ENCODE measurements around the gene MYO7A. TPM values are rescaled to one million over a fixed set of nuclear protein-coding genes. Genes with fewer than 3 reads are reported as not detected.

The MYO7A gene
- total and polyA plus RNA-seq, 2 of the 4 experiments (the other 2 are of a cell fraction), result 0.02 TPM; not detected in 1

DNA sequence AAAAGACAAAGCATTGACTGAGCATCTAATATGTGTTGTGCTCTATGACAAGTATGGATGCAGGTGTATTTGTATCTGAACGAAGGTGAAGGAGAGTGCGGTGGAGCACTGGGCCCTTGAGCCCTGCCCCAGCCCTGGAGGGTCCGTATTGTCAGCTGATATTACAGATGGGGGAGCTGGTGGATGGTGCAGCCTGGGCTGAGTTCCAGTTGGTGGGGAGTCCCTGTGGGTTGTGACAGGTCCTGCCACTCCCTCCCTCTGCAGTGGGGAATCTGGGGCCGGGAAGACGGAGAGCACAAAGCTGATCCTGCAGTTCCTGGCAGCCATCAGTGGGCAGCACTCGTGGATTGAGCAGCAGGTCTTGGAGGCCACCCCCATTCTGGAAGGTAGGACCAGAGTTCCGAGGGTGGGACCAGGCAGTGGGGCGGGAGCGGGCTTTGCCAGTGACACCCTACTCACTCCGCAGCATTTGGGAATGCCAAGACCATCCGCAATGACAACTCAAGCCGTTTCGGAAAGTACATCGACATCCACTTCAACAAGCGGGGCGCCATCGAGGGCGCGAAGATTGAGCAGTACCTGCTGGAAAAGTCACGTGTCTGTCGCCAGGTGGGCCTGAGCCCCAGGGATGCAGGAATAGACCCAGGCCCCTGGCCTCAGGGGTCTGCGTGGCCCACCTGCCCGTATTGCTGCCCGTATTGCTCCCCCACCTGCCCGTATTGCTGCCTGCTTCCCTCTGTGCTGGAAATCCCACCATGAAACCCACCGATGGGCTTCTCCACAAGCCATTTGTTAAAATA is 28.6 kb downstream of the MYO7A start:
- no peak overlapping the region for H4K8ac ChIP-seq (ENCODE audit: low read depth in 2 of 2, low read length in 2 of 2)
- H3K56ac ChIP-seq (ENCODE audit: extremely low read depth, insufficient read depth, low read length), result no peak overlapping the region
- no peak overlapping the region for H3K18ac ChIP-seq (ENCODE audit: low read depth, low read length)
- ATAC-seq (ENCODE audit: low read depth), result no peak
- no peak overlapping the region for H2BK120ac ChIP-seq (ENCODE audit: low read depth, low read length)
- DNase-seq, result no peak
- H2AK9ac ChIP-seq (replicated peaks; ENCODE audit: low read depth, low read length, poor library complexity), result no peak overlapping the region
- TF ChIP-seq CEBPB (IDR thresholded peaks at IDR 0.05; ENCODE audit: low read depth, low read length) (no peak), CHD1 (IDR thresholded peaks at IDR 0.05; ENCODE audit: low read depth, low read length) (no peak), BHLHE40 (IDR thresholded peaks at IDR 0.05; ENCODE audit: low read depth, low read length) (no peak)
- TF ChIP-seq, protein P1, sequence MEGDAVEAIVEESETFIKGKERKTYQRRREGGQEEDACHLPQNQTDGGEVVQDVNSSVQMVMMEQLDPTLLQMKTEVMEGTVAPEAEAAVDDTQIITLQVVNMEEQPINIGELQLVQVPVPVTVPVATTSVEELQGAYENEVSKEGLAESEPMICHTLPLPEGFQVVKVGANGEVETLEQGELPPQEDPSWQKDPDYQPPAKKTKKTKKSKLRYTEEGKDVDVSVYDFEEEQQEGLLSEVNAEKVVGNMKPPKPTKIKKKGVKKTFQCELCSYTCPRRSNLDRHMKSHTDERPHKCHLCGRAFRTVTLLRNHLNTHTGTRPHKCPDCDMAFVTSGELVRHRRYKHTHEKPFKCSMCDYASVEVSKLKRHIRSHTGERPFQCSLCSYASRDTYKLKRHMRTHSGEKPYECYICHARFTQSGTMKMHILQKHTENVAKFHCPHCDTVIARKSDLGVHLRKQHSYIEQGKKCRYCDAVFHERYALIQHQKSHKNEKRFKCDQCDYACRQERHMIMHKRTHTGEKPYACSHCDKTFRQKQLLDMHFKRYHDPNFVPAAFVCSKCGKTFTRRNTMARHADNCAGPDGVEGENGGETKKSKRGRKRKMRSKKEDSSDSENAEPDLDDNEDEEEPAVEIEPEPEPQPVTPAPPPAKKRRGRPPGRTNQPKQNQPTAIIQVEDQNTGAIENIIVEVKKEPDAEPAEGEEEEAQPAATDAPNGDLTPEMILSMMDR (conservative IDR thresholded peaks at IDR 0.05; ENCODE audit: low read depth, low read length), result no peak
- no peak overlapping the region for H4K5ac ChIP-seq (ENCODE audit: low read depth, low read length)
- no peak overlapping the region for H3K23ac ChIP-seq (ENCODE audit: low read depth, low read length)
- no peak overlapping the region for H2BK5ac ChIP-seq (ENCODE audit: low read depth, low read length, poor library complexity, severe bottlenecking)
- no peak overlapping the region for H3K4me3 ChIP-seq (ENCODE audit: insufficient read depth, low read depth, low read length)
- H3K27ac ChIP-seq (ENCODE audit: insufficient read depth, low read length), result no peak overlapping the region
- H3K79me1 ChIP-seq (ENCODE audit: low read depth in 1 of 2, low read length in 2 of 2), result no peaks in the 10 kb centered on the region
- intact Hi-C loops (cut with micrococcal nuclease), result no loop called here
- no peak overlapping the region for H2BK15ac ChIP-seq (ENCODE audit: low read depth, low read length)
- H2AK5ac ChIP-seq (ENCODE audit: low read depth, low read length), result no peak overlapping the region
- no peaks in the 10 kb centered on the region for H3K4me1 ChIP-seq (ENCODE audit: control insufficient read depth, insufficient read depth, low read length)
- WGBS, 2 experiments (ENCODE audit: extremely low coverage in 2 of 2, insufficient read length in 1 of 2), result 88% methylated on average over 18 of the region's 26 CpGs; no CpG with 5 or more reads in 1 of the 2 experiments
- in situ Hi-C loops (cut with MboI; ENCODE audit: low sequenced_read_pairs), result no loop called here
- no peaks in the 10 kb centered on the region for H4K20me1 ChIP-seq (ENCODE audit: insufficient read depth, low read length)
- H3K14ac ChIP-seq (replicated peaks; ENCODE audit: low read depth, low read length), result no peak overlapping the region
- no peak overlapping the region for H3K4ac ChIP-seq (ENCODE audit: low read depth, low read length)
- no peak overlapping the region for H4K91ac ChIP-seq (ENCODE audit: insufficient read depth, low read depth, low read length)
- no peak overlapping the region for H2BK20ac ChIP-seq (ENCODE audit: low read depth, low read length)
- H3K4me2 ChIP-seq (ENCODE audit: low read depth, low read length), result no peak overlapping the region
- no peaks in the 10 kb centered on the region for H3K36me3 ChIP-seq (ENCODE audit: control insufficient read depth, insufficient read depth, low read length)
- peaks cover 67% of the 10 kb centered on the region for H3K27me3 ChIP-seq (ENCODE audit: control insufficient read depth, insufficient read depth, low read length)
- no TSS peak for BruUV-seq (replicated peaks)
- POLR2A ChIA-PET (ENCODE audit: unreplicated experiment), result no interaction called here
- H3K9ac ChIP-seq (ENCODE audit: low read depth, low read length), result no peak overlapping the region
- H3K9me3 ChIP-seq (ENCODE audit: control insufficient read depth, insufficient read depth, low read length), result no peaks in the 10 kb centered on the region
- H2AFZ ChIP-seq (replicated peaks; ENCODE audit: low read length, poor library complexity), result no peak overlapping the region
- no peaks in the 10 kb centered on the region for H3K9me1 ChIP-seq (ENCODE audit: insufficient read depth, low read length)
- CTCF ChIA-PET, result no interaction called here
- dilution Hi-C loops (cut with HindIII; ENCODE audit: low sequenced_read_pairs, unreplicated experiment), result no loop called here
